ENCODE measurements around the gene NKAIN2.

Gene NKAIN2

DNA sequence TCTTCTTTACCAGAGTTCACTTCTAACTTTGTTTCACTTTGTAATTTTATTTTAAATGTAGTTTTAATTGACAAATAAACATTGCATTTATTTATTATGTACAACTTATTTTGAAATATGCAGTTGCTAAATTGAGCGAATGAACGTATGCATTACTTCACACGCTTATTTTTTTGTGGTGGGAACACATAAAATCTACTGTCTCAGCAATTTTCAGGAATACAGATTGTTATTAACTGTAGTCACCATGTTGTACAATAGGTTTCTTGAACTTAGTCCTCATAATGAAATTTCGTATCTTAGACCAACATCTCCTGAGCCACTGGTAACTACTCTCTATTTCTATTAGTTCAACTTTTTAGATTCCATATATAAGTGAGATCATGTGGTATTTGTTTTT, 46.9 kb downstream of the NKAIN2 start:
- no peak overlapping the region for H3K27ac ChIP-seq (replicated peaks; ENCODE audit: low read length)
- H4K91ac ChIP-seq (ENCODE audit: low read depth, low read length, poor library complexity) = no peak overlapping the region
- no peak overlapping the region for H4K8ac ChIP-seq (ENCODE audit: low read depth, low read length)
- no peak overlapping the region for H2BK15ac ChIP-seq (ENCODE audit: low read length)
- no peak overlapping the region for H3K4me3 ChIP-seq (ENCODE audit: low read length in 2 of 2)
- no peak overlapping the region for H2AK5ac ChIP-seq (ENCODE audit: low read depth, low read length)
- H3K9ac ChIP-seq (ENCODE audit: low read depth, low read length, poor library complexity) = no peak overlapping the region
- H3K4me2 ChIP-seq (ENCODE audit: insufficient read depth, low read length, poor library complexity, severe bottlenecking) = no peak overlapping the region
- H3K9me3 ChIP-seq (replicated peaks in 1 of 2; ENCODE audit: control insufficient read depth in 2 of 2, insufficient read depth in 1 of 2, low read depth in 1 of 2, low read length in 2 of 2) = peaks cover 0 to 2% of the 10 kb centered on the region in 2 donors
- DNase-seq (ENCODE audit: low spot score) = no peak
- H3K18ac ChIP-seq (ENCODE audit: low read length) = no peak overlapping the region
- H2BK5ac ChIP-seq (ENCODE audit: low read length) = no peak overlapping the region
- H3K27me3 ChIP-seq (ENCODE audit: control insufficient read depth in 3 of 3, insufficient read depth in 3 of 3, low read depth in 1 of 3, low read length in 3 of 3) = no peaks in the 10 kb centered on the region
- no peaks in the 10 kb centered on the region for H3K79me1 ChIP-seq (ENCODE audit: low read depth, low read length)
- H2AFZ ChIP-seq (ENCODE audit: low read length) = no peak overlapping the region
- H3K36me3 ChIP-seq (replicated peaks in 1 of 2; ENCODE audit: control insufficient read depth in 2 of 2, insufficient read depth in 2 of 2, low read length in 2 of 2) = no peaks in the 10 kb centered on the region
- no peak overlapping the region for H2BK12ac ChIP-seq (ENCODE audit: low read length)
- H2BK120ac ChIP-seq (ENCODE audit: low read depth, low read length) = no peak overlapping the region
- H3K14ac ChIP-seq (ENCODE audit: low read length) = no peak overlapping the region
- no peak overlapping the region for H3K4ac ChIP-seq (ENCODE audit: low read length)
- no peak overlapping the region for H3K23ac ChIP-seq (ENCODE audit: low read depth, low read length, poor library complexity)
- H3K4me1 ChIP-seq (ENCODE audit: control insufficient read depth in 2 of 2, insufficient read depth in 1 of 2, low read depth in 1 of 2, low read length in 2 of 2) = no peaks in the 10 kb centered on the region
- no CpG with 5 or more reads among the region's 4 CpGs for WGBS, 2 donors (ENCODE audit: extremely low coverage in 2 of 2, insufficient read length in 2 of 2, insufficient replicate concordance in 1 of 2)

DNA sequence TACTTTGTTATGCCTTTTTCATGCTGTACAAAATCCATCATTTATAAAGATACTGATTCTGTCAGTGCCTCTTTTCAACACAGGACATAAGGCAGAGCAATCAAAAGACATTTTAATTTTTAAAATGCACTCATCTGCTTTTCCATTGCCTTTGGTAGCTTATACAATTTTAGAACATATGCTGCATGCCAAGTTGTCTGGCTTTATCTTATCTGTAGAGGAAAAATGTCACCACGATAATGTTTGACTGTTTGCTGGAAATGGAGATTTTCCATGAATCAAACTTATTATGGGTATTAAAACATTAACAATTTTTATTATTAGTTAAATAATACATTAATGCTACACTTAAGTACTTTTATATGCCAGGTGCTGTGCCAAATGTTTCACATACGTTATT, 50.5 kb downstream of the NKAIN2 start:
- H3K79me1 ChIP-seq (ENCODE audit: low read depth, low read length) = no peaks in the 10 kb centered on the region
- no CpG with 5 or more reads among the region's 2 CpGs for WGBS, 2 donors (ENCODE audit: extremely low coverage in 2 of 2, insufficient read length in 2 of 2, insufficient replicate concordance in 1 of 2)
- H4K91ac ChIP-seq (ENCODE audit: low read depth, low read length, poor library complexity) = no peak overlapping the region
- H2BK12ac ChIP-seq (ENCODE audit: low read length) = no peak overlapping the region
- H3K23ac ChIP-seq (ENCODE audit: low read depth, low read length, poor library complexity) = no peak overlapping the region
- H3K27me3 ChIP-seq (ENCODE audit: control insufficient read depth in 3 of 3, insufficient read depth in 3 of 3, low read depth in 1 of 3, low read length in 3 of 3) = no peaks in the 10 kb centered on the region
- H3K4me3 ChIP-seq (ENCODE audit: low read length in 2 of 2) = no peak overlapping the region
- no peak overlapping the region for H3K4ac ChIP-seq (ENCODE audit: low read length)
- no peak overlapping the region for H2BK120ac ChIP-seq (ENCODE audit: low read depth, low read length)
- no peaks in the 10 kb centered on the region for H3K4me1 ChIP-seq (ENCODE audit: control insufficient read depth in 2 of 2, insufficient read depth in 1 of 2, low read depth in 1 of 2, low read length in 2 of 2)
- no peak for DNase-seq (ENCODE audit: low spot score)
- no peak overlapping the region for H3K9ac ChIP-seq (ENCODE audit: low read depth, low read length, poor library complexity)
- no peak overlapping the region for H2AFZ ChIP-seq (ENCODE audit: low read length)
- no peak overlapping the region for H2AK5ac ChIP-seq (ENCODE audit: low read depth, low read length)
- no peak overlapping the region for H3K27ac ChIP-seq (replicated peaks; ENCODE audit: low read length)
- no peak overlapping the region for H2BK5ac ChIP-seq (ENCODE audit: low read length)
- H3K4me2 ChIP-seq (ENCODE audit: insufficient read depth, low read length, poor library complexity, severe bottlenecking) = no peak overlapping the region
- no peak overlapping the region for H3K18ac ChIP-seq (ENCODE audit: low read length)
- H4K8ac ChIP-seq (ENCODE audit: low read depth, low read length) = no peak overlapping the region
- no peaks in the 10 kb centered on the region for H3K36me3 ChIP-seq (replicated peaks in 1 of 2; ENCODE audit: control insufficient read depth in 2 of 2, insufficient read depth in 2 of 2, low read length in 2 of 2)
- H3K14ac ChIP-seq (ENCODE audit: low read length) = no peak overlapping the region
- H2BK15ac ChIP-seq (ENCODE audit: low read length) = no peak overlapping the region
- H3K9me3 ChIP-seq (replicated peaks in 1 of 2; ENCODE audit: control insufficient read depth in 2 of 2, insufficient read depth in 1 of 2, low read depth in 1 of 2, low read length in 2 of 2) = peaks cover 0 to 2% of the 10 kb centered on the region in 2 donors

GRCh38 chr6:123855506-123855905, 51.8 kb downstream of the NKAIN2 start:
- WGBS, 2 donors (ENCODE audit: extremely low coverage in 2 of 2, insufficient read length in 2 of 2, insufficient replicate concordance in 1 of 2) = no CpG with 5 or more reads among the region's 2 CpGs
- no peak overlapping the region for H4K8ac ChIP-seq (ENCODE audit: low read depth, low read length)

DNA sequence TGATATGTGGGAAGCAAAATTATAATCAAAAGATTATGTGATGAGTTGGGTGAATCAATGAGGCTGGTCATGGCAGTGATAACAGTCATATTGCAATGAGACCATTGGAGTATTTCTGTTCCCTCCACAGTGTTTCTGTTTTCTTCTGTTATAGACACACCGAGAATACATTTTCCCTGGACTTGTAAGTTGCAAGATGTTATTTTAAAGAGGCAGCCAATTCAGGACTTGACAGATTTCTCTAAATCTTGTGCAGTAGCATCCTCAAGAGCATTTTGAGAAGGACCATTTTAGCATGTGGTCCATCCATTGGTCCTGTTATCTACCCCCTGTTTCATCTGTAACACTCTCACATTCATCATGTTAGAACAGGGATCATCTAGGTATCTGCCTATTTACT, 55.6 kb downstream of the NKAIN2 start:
- Histone ChIP-seq H2BK12ac (ENCODE audit: low read length) (no peak overlapping the region), H3K4me3 (ENCODE audit: low read length in 2 of 2) (no peak overlapping the region), H3K14ac (ENCODE audit: low read length) (no peak overlapping the region), H3K27me3 (ENCODE audit: control insufficient read depth in 3 of 3, insufficient read depth in 3 of 3, low read depth in 1 of 3, low read length in 3 of 3) (no peaks in the 10 kb centered on the region), H4K91ac (ENCODE audit: low read depth, low read length, poor library complexity) (no peak overlapping the region), H3K9ac (ENCODE audit: low read depth, low read length, poor library complexity) (no peak overlapping the region), H4K8ac (ENCODE audit: low read depth, low read length) (no peak overlapping the region), H2BK15ac (ENCODE audit: low read length) (no peak overlapping the region), H2AFZ (ENCODE audit: low read length) (no peak overlapping the region), H2AK5ac (ENCODE audit: low read depth, low read length) (no peak overlapping the region), H3K4me1 (ENCODE audit: control insufficient read depth in 2 of 2, insufficient read depth in 1 of 2, low read depth in 1 of 2, low read length in 2 of 2) (no peaks in the 10 kb centered on the region), H3K18ac (ENCODE audit: low read length) (no peak overlapping the region), H2BK120ac (ENCODE audit: low read depth, low read length) (no peak overlapping the region), H3K4ac (ENCODE audit: low read length) (no peak overlapping the region), H2BK5ac (ENCODE audit: low read length) (no peak overlapping the region), H3K36me3 (replicated peaks in 1 of 2; ENCODE audit: control insufficient read depth in 2 of 2, insufficient read depth in 2 of 2, low read length in 2 of 2) (no peaks in the 10 kb centered on the region), H3K27ac (replicated peaks; ENCODE audit: low read length) (no peak overlapping the region), H3K23ac (ENCODE audit: low read depth, low read length, poor library complexity) (no peak overlapping the region), H3K4me2 (ENCODE audit: insufficient read depth, low read length, poor library complexity, severe bottlenecking) (no peak overlapping the region), H3K79me1 (ENCODE audit: low read depth, low read length) (no peaks in the 10 kb centered on the region), H3K9me3 (replicated peaks in 1 of 2; ENCODE audit: control insufficient read depth in 2 of 2, insufficient read depth in 1 of 2, low read depth in 1 of 2, low read length in 2 of 2) (no peaks in the 10 kb centered on the region)
- no peak for DNase-seq (ENCODE audit: low spot score)
- WGBS, 2 donors (ENCODE audit: extremely low coverage in 2 of 2, insufficient read length in 2 of 2, insufficient replicate concordance in 1 of 2) = no CpG with 5 or more reads among the region's 1 CpG

More at GRCh38 chr6:123855506-123855905, 51.8 kb downstream of the NKAIN2 start:
- no peak overlapping the region for H3K4ac ChIP-seq (ENCODE audit: low read length)
- H2BK120ac ChIP-seq (ENCODE audit: low read depth, low read length) = no peak overlapping the region
- no peak overlapping the region for H3K23ac ChIP-seq (ENCODE audit: low read depth, low read length, poor library complexity)
- H3K14ac ChIP-seq (ENCODE audit: low read length) = no peak overlapping the region
- H3K27ac ChIP-seq (replicated peaks; ENCODE audit: low read length) = no peak overlapping the region
- H3K4me3 ChIP-seq (ENCODE audit: low read length in 2 of 2) = no peak overlapping the region
- H3K79me1 ChIP-seq (ENCODE audit: low read depth, low read length) = no peaks in the 10 kb centered on the region
- H3K27me3 ChIP-seq (ENCODE audit: control insufficient read depth in 3 of 3, insufficient read depth in 3 of 3, low read depth in 1 of 3, low read length in 3 of 3) = no peaks in the 10 kb centered on the region
- no peaks in the 10 kb centered on the region for H3K4me1 ChIP-seq (ENCODE audit: control insufficient read depth in 2 of 2, insufficient read depth in 1 of 2, low read depth in 1 of 2, low read length in 2 of 2)
- H2BK15ac ChIP-seq (ENCODE audit: low read length) = no peak overlapping the region
- no peak overlapping the region for H3K9ac ChIP-seq (ENCODE audit: low read depth, low read length, poor library complexity)
- no peak overlapping the region for H2BK12ac ChIP-seq (ENCODE audit: low read length)
- H2AK5ac ChIP-seq (ENCODE audit: low read depth, low read length) = no peak overlapping the region
- no peak overlapping the region for H3K4me2 ChIP-seq (ENCODE audit: insufficient read depth, low read length, poor library complexity, severe bottlenecking)
- no peak overlapping the region for H3K18ac ChIP-seq (ENCODE audit: low read length)
- no peaks in the 10 kb centered on the region for H3K36me3 ChIP-seq (replicated peaks in 1 of 2; ENCODE audit: control insufficient read depth in 2 of 2, insufficient read depth in 2 of 2, low read length in 2 of 2)
- H2BK5ac ChIP-seq (ENCODE audit: low read length) = no peak overlapping the region
- H4K91ac ChIP-seq (ENCODE audit: low read depth, low read length, poor library complexity) = no peak overlapping the region
- no peak for DNase-seq (ENCODE audit: low spot score)
- no peak overlapping the region for H2AFZ ChIP-seq (ENCODE audit: low read length)
- no peaks in the 10 kb centered on the region for H3K9me3 ChIP-seq (replicated peaks in 1 of 2; ENCODE audit: control insufficient read depth in 2 of 2, insufficient read depth in 1 of 2, low read depth in 1 of 2, low read length in 2 of 2)
